Stimulated activated naive CD4-positive, alpha-beta T cell treated with Interleukin-2 at 50 U/mL for 16 hours (primary cell): ENCODE data around the gene HPD.
A peak's percentile ranks its signal among the peaks of the same experiment; 100 is the strongest.
"Not testable (repeated sequence)": the region's sequence is repeated elsewhere in the genome, so short reads cannot be mapped to it uniquely, and the experiment has no call there.

Source experiments
- DNase-seq: peaks from one replicate; lab custom pipeline; 2025; lab: John Stamatoyannopoulos, UW

HPD gene

GRCh38 chr12:121797937-121798786 is 60.5 kb downstream of the HPD start:
- DNase-seq, result no peak

GRCh38 chr12:121796855-121797751 is 61.6 kb downstream of the HPD start:
- DNase-seq, result no peak

- DNase-seq, result peak; percentile 78
These were observed 63.4 kb downstream of the HPD start for GRCh38 chr12:121795034-121795968.

- DNase-seq, result peak; percentile 57
These were observed 64.1 kb downstream of the HPD start for GRCh38 chr12:121794534-121795033.

- DNase-seq, result peak; percentile 93
These were observed 64.7 kb downstream of the HPD start for GRCh38 chr12:121793838-121794533.

- DNase-seq, result peak; percentile 77
These were observed 65.2 kb downstream of the HPD start, which contains the start of gene RHOF for GRCh38 chr12:121793440-121793837. RHOF (minus strand) TSS chr12:121793688; CDS start chr12:121793633, 55 bp downstream.

- peak; percentile 59 for DNase-seq
These were observed 65.8 kb downstream of the HPD start for GRCh38 chr12:121792607-121793439.

- DNase-seq, result no peak
These were observed 66.7 kb downstream of the HPD start for GRCh38 chr12:121791671-121792551.

- DNase-seq, result not testable (repeated sequence)
These were observed 67.9 kb downstream of the HPD start for GRCh38 chr12:121790785-121791184.

- DNase-seq, result peak; percentile 94
These were observed 68.6 kb downstream of the HPD start for GRCh38 chr12:121789800-121790728.
